Measurements from ENCODE around the gene IQGAP1.

The IQGAP1 gene

GRCh38 chr15:90540768-90541167 is 152.7 kb downstream of the IQGAP1 start:
- DNase-seq, result no peak

- DNase-seq, result no peak
Measured at GRCh38 chr15:90545095-90545494, 157.1 kb downstream of the IQGAP1 start.

GRCh38 chr15:90547540-90547939 is 159.5 kb downstream of the IQGAP1 start:
- no peak for DNase-seq

GRCh38 chr15:90550919-90551318 is 162.9 kb downstream of the IQGAP1 start:
- no peak for DNase-seq

Data from stimulated activated CD4-positive, alpha-beta T cell treated with anti-CD3 and anti-CD28 coated beads, Interleukin-2, amount 100 ng/mL, for 48 hours (primary cell).